Muscle of leg (tissue), 11 donors: ENCODE results near the gene HELZ. TPM values are rescaled to one million over a fixed set of nuclear protein-coding genes. Genes with fewer than 3 reads are reported as not detected.
"Not testable (repeated sequence)": the region's sequence is repeated elsewhere in the genome, so short reads cannot be mapped to it uniquely, and the experiment has no call there.

ENCODE experiments used
- DNase-seq: peaks from one replicate; pipeline ENCODE4 v3.0.0; 2013
- H3K27ac ChIP-seq: one replicate; pipeline ENCODE4 v1.5.1; 2013; ENCODE audit warnings: mild to moderate bottlenecking, low read length, control low read depth
- H3K27me3 ChIP-seq: one replicate; pipeline ENCODE4 v1.6.1; 2013; ENCODE audit warnings: low read length; ENCODE audit not compliant: control insufficient read depth, insufficient read depth
- H3K36me3 ChIP-seq: one replicate; pipeline ENCODE4 v1.6.1; 2013; ENCODE audit warnings: low read length; ENCODE audit not compliant: control insufficient read depth, insufficient read depth
- H3K4me1 ChIP-seq: one replicate; pipeline ENCODE4 v1.6.1; 2013; ENCODE audit warnings: low read length; ENCODE audit not compliant: control insufficient read depth, insufficient read depth
- H3K4me3 ChIP-seq: one replicate; pipeline ENCODE4 v1.5.1; 2013; ENCODE audit warnings: low read length, control low read depth
- H3K9me3 ChIP-seq: replicated peaks from 2 replicates; pipeline ENCODE4 v1.6.1; 2013; ENCODE audit warnings: low read depth, low read length; ENCODE audit not compliant: control insufficient read depth
- WGBS: methylation state at CpG from one replicate; pipeline ENCODE4 v1.1.5; 2013; ENCODE audit warnings: missing lambda C conversion rate; ENCODE audit not compliant: insufficient coverage; 5-methylcytosine and 5-hydroxymethylcytosine counted together
- polyA plus RNA-seq, 8 donors: library from polyadenylated mRNA; unstranded; fragments of 120-200 nt; gene quantifications; one replicate each; pipeline versions ENCODE4 v1.2.1 to v1.2.3, GENCODE V29; 2013; ENCODE audit warnings: inconsistent platforms in 1 of 8, low replicate concordance in 1 of 8; ENCODE audit not compliant: insufficient read length in 8 of 8, insufficient read depth in 1 of 8
- total RNA-seq: library from RNA; stranded (reverse); fragments of 120-200 nt; gene quantifications from one replicate; pipeline ENCODE4 v1.2.4, GENCODE V29; 2013

The HELZ gene
- total and polyA plus RNA-seq, 9 donors: 12.6 to 41.5 (median 20.0) TPM

- WGBS: no CpG with 5 or more reads among the region's 1 CpG
- not testable (repeated sequence) for H3K9me3 ChIP-seq, H3K4me3 ChIP-seq, H3K27ac ChIP-seq, H3K36me3 ChIP-seq, DNase-seq, H3K4me1 ChIP-seq, H3K27me3 ChIP-seq
Measured at GRCh38 chr17:67095291-67095690, 149.7 kb downstream of the HELZ start.

- 82% methylated on average over 2 of the region's 2 CpGs for WGBS
- no peak for DNase-seq
- Histone ChIP-seq H3K4me3 (no peak overlapping the region), H3K4me1 (no peaks in the 10 kb centered on the region), H3K27ac (no peak overlapping the region), H3K36me3 (peaks cover 2% of the 10 kb centered on the region), H3K27me3 (no peaks in the 10 kb centered on the region), H3K9me3 (peaks cover 4% of the 10 kb centered on the region)
Measured at GRCh38 chr17:67093348-67093747, 151.6 kb downstream of the HELZ start.

DNA sequence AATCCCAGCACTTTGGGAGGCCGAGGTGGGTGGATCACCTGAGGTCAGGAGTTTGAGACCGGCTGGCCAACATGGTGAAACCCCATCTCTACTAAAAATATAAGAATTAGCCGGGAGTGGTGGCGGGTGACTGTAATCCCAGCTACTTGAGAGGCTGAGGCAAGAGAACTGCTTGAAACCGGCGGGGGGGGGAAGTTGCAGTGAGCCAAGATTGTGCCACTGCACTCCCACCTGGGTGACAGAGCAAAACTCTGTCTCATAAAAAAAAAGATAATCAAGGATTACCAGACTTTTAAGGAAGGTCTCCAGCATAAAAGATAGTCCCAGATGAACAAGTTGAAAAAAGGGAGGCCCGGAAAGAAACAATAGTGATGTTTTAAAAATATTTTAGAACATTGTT, 152.3 kb downstream of the HELZ start:
- H3K9me3 ChIP-seq, H3K36me3 ChIP-seq, DNase-seq, H3K4me3 ChIP-seq, H3K27me3 ChIP-seq, H3K4me1 ChIP-seq, H3K27ac ChIP-seq: not testable (repeated sequence)
- 100% methylated on average over 1 of the region's 7 CpGs for WGBS

DNA sequence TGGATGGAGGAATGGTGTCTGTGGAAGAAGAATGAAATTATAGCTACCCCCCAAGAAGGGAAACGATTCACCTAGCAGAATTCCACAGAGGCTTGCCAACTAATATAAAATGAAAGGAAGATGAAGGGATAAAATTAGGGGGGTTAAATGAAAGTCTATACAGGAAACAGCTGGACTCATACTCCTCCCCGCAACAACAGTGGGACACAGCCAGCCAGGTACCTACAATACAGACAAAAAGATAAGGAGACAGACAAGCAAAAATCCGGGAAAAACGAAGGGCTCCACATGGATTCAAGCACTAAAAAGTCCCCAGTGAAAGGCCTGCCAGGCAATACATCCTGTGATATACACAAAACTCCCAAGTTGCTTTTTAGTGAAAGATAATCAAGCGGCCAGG, 152.7 kb downstream of the HELZ start:
- 100% methylated on average over 1 of the region's 5 CpGs for WGBS
- no peak overlapping the region for H3K4me3 ChIP-seq
- H3K27ac ChIP-seq: no peak overlapping the region
- no peaks in the 10 kb centered on the region for H3K27me3 ChIP-seq
- no peak for DNase-seq
- no peaks in the 10 kb centered on the region for H3K4me1 ChIP-seq
- H3K9me3 ChIP-seq: peaks cover 4% of the 10 kb centered on the region
- H3K36me3 ChIP-seq: peaks cover 4% of the 10 kb centered on the region

DNA sequence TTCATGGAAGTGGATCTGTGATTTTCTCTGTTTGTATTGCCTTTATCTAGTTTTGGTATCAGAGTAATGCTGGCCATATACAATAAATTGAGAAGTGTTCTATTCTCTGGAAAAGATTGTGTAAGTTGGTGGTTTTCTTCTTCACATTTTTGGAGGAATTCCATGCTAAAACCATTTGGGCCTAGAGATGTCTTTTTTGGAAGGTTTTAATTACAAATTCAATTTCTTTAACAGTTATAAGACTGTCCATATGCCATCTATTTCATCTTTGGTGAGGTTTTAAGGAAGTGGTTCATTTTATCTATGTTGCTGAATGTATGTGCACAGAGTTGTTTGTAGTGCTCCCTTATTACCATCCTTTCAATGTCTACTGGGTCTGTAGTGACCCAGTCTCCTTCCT, 154.7 kb downstream of the HELZ start:
- H3K4me1 ChIP-seq: no peaks in the 10 kb centered on the region
- H3K9me3 ChIP-seq: peaks cover 4% of the 10 kb centered on the region
- no peak overlapping the region for H3K4me3 ChIP-seq

GRCh38 chr17:67088639-67089038, 156.4 kb downstream of the HELZ start:
- WGBS: 88% methylated on average over 1 of the region's 3 CpGs

More for the DNA sequence above, 154.7 kb downstream of the HELZ start:
- Histone ChIP-seq H3K36me3 (peaks cover 11% of the 10 kb centered on the region), H3K27me3 (no peaks in the 10 kb centered on the region), H3K27ac (no peak overlapping the region)
- no peak for DNase-seq

GRCh38 chr17:67085406-67085805, 159.6 kb downstream of the HELZ start:
- no peak for DNase-seq
- Histone ChIP-seq H3K27ac (no peak overlapping the region), H3K4me1 (no peaks in the 10 kb centered on the region), H3K27me3 (no peaks in the 10 kb centered on the region), H3K9me3 (peaks cover 4% of the 10 kb centered on the region), H3K36me3 (peaks cover 14% of the 10 kb centered on the region), H3K4me3 (no peak overlapping the region)
- WGBS: no CpG with 5 or more reads among the region's 3 CpGs

More at GRCh38 chr17:67088639-67089038, 156.4 kb downstream of the HELZ start:
- H3K9me3 ChIP-seq: peaks cover 4% of the 10 kb centered on the region
- no peak overlapping the region for H3K4me3 ChIP-seq
- H3K36me3 ChIP-seq: peaks cover 11% of the 10 kb centered on the region
- H3K4me1 ChIP-seq: no peaks in the 10 kb centered on the region
- no peaks in the 10 kb centered on the region for H3K27me3 ChIP-seq
- DNase-seq: no peak
- no peak overlapping the region for H3K27ac ChIP-seq

- H3K4me3 ChIP-seq: no peak overlapping the region
- DNase-seq: no peak
- WGBS: no CpG with 5 or more reads among the region's 1 CpG
- no peaks in the 10 kb centered on the region for H3K27me3 ChIP-seq
- H3K9me3 ChIP-seq: no peaks in the 10 kb centered on the region
- no peak overlapping the region for H3K27ac ChIP-seq
- peaks cover 17% of the 10 kb centered on the region for H3K36me3 ChIP-seq
- H3K4me1 ChIP-seq: no peaks in the 10 kb centered on the region
Measured at GRCh38 chr17:67082107-67082506, 162.9 kb downstream of the HELZ start.

- Histone ChIP-seq H3K36me3 (peaks cover 8% of the 10 kb centered on the region), H3K4me1 (no peaks in the 10 kb centered on the region), H3K27me3 (no peaks in the 10 kb centered on the region), H3K27ac (no peak overlapping the region), H3K9me3 (no peaks in the 10 kb centered on the region), H3K4me3 (no peak overlapping the region)
- no peak for DNase-seq
- WGBS: no CpG with 5 or more reads among the region's 2 CpGs
Measured at GRCh38 chr17:67080804-67081203, 164.2 kb downstream of the HELZ start.

GRCh38 chr17:67079491-67079890, 165.5 kb downstream of the HELZ start:
- Histone ChIP-seq H3K27ac (no peak overlapping the region), H3K4me1 (no peaks in the 10 kb centered on the region), H3K4me3 (no peak overlapping the region), H3K36me3 (peaks cover 8% of the 10 kb centered on the region), H3K9me3 (no peaks in the 10 kb centered on the region), H3K27me3 (no peaks in the 10 kb centered on the region)
- DNase-seq: no peak
- 80% methylated on average over 1 of the region's 2 CpGs for WGBS

DNA sequence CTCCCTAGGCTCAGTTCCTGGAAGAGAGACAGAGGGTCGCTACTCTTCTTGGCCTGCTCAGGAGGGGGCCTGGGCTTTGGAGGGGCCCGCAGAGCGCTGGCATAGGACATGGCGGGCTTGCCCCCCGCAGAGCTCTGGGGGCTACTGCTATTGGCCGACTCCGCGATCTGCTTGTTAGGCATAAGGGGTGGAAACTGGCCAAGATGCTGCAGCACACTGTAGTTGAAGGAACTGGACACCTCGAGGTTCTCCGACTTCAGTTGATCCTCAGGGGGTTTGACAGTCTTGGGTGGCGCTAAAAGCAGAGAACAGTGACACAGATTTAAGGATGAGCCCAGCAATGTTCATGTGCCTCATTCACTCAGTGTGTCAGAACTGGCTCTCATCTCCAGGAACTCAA, 166.7 kb downstream of the HELZ start:
- H3K27me3 ChIP-seq: no peaks in the 10 kb centered on the region
- no peak overlapping the region for H3K4me3 ChIP-seq
- H3K27ac ChIP-seq: no peak overlapping the region
- H3K36me3 ChIP-seq: peaks cover 8% of the 10 kb centered on the region
- DNase-seq: no peak
- H3K4me1 ChIP-seq: no peaks in the 10 kb centered on the region
- WGBS: 79% methylated on average over 6 of the region's 11 CpGs
- no peaks in the 10 kb centered on the region for H3K9me3 ChIP-seq
